Measurements from ENCODE around the gene AGFG2.

The AGFG2 gene

DNA sequence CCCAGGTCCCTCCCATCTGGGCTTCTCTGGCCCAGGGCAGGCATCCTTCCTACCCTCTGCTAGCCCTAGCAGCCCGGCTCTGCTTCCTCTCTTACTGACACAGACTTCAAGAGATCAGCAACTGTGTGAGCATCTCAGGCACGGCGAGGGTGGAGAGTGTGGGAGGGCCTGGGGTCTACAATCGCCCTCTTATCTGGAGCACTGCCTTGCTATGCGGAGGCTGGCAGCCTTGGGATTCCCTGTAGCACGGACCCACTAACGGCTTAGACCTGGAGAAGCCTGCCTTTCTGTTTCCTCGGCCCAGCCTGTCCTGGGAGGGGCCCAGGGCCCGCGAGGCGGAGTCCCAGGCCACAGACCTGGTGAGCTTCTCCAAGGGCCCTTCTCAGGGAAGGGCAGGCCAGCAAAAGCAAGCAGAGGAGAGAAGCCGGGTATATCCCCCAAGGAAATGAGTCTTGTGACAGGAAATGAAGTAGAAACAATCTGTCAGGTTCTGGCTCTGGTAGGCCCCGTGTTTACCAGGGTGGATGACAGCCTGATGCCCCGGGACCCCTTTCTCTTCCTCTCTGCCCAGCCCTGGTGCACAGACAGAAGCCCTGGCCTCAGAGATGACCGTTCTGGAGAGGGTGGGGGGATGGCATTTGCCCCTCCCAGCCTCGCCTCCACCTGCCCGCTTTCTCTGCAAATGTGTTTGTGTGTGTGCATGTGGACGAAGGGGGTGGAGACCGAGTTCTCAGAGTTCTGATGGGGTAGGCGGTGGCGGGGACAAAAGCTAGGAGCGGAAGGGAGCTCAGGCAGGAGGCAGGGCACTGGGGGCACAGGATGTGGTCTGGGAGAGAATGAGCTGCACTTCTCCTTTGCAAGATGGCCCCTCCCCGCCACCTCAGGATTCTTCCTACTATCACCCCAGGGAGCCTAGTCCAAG, 44.4 kb downstream of the AGFG2 start:
- Histone ChIP-seq H3K36me3 (ENCODE audit: control insufficient read depth in 2 of 2, insufficient read depth in 1 of 2, low read length in 2 of 2) (peaks cover 6 to 34% of the 10 kb centered on the region in 2 experiments; a peak in 2 of 3 replicates), H3K4me1 (ENCODE audit: control insufficient read depth, insufficient read depth, low read length) (peaks cover 12% of the 10 kb centered on the region), H3K27ac (ENCODE audit: extremely low read depth, low read depth, low read length) (no peak overlapping the region), H3K9me3 (ENCODE audit: control insufficient read depth, insufficient read depth, low read depth, low read length) (no peaks in the 10 kb centered on the region), H3K4me3 (ENCODE audit: low read depth, low read length) (no peak overlapping the region)
- peak; percentile 8; the same call in 1 of the 2 replicates for TF ChIP-seq ZIC2 (tag by site-specific recombination; IDR thresholded peaks at IDR 0.05)
- peak; percentile 28; the same call in 1 of the 2 replicates for TF ChIP-seq ZFHX2 (tag by site-specific recombination; conservative IDR thresholded peaks at IDR 0.05)
- TF ChIP-seq OSR2 (tag by site-specific recombination; IDR thresholded peaks at IDR 0.05): no peak
- TF ChIP-seq ZNF221 (tag by site-specific recombination; IDR thresholded peaks at IDR 0.05; ENCODE audit: borderline replicate concordance): no peak
- TF ChIP-seq SP2 (tag by site-specific recombination; IDR thresholded peaks at IDR 0.05): peak; percentile 5; the same call in 1 of the 2 replicates
- ChIA-PET CTCF (interaction anchor here (0.8 to 4.2 kb wide), 2 partner anchors 108 to 133 kb away, joined by 3 to 25 read pairs; no protein-coding TSS in a partner anchor), POLR2A (interaction anchor here (2.3 to 3.7 kb wide), 3 partner anchors 14 to 34 kb away, joined by 6 to 91 read pairs (median 41); partner anchors contain the start of gene MOSPD3)

DNA sequence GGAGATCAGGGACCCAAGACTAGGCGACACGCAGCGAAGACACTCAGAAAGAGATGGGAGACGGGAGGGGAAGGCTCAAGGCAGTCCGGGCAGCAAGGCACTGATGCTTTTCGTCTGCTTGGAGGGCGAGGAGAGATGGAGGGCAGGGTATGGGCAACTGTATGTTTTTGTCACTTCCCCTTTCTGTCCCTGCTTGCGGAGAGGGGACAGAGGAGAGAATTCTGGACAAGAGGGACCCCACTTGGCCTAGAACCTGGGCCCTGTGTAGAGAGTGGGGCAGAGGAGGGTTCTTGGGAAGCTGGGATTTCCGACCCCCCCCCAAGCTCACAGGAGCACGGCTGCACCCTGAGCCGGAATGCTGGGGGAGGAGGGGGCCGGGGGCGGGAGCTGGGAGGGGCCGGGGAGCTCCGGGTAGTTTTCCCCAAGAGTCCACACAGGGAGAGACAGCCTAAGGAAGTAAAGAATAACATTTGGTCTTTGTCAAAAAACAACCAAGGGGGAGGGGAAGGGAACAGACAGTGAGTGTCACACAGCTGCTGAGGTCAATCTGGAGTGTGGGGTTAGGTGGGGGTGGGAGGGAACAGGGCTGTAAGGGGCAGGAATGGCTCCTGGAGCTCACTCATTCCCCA, 45.2 kb downstream of the AGFG2 start:
- ChIA-PET POLR2A (interaction anchor here (0.6 to 3.7 kb wide), 16 partner anchors 11 to 155 kb away, joined by 3 to 91 read pairs (median 16); partner anchors contain the start of genes GNB2, MEPCE, MOSPD3 and PCOLCE), CTCF (interaction anchor here (1.1 to 4.2 kb wide), 5 partner anchors 19 to 107 kb away, joined by 4 to 25 read pairs (median 12); no protein-coding TSS in a partner anchor)
- peaks cover 6 to 31% of the 10 kb centered on the region in 2 experiments; a peak in 2 of 3 replicates for H3K36me3 ChIP-seq (ENCODE audit: control insufficient read depth in 2 of 2, insufficient read depth in 1 of 2, low read length in 2 of 2)
- H3K4me3 ChIP-seq (ENCODE audit: low read depth, low read length): no peak overlapping the region
- H3K9me3 ChIP-seq (ENCODE audit: control insufficient read depth, insufficient read depth, low read depth, low read length): no peaks in the 10 kb centered on the region
- no peak overlapping the region for H3K27ac ChIP-seq (ENCODE audit: extremely low read depth, low read depth, low read length)
- H3K4me1 ChIP-seq (ENCODE audit: control insufficient read depth, insufficient read depth, low read length): peaks cover 12% of the 10 kb centered on the region
- no peak for TF ChIP-seq ZNF311 (tag by site-specific recombination; IDR thresholded peaks at IDR 0.05; ENCODE audit: borderline replicate concordance)
- TF ChIP-seq YY2 (tag by site-specific recombination; IDR thresholded peaks at IDR 0.05): no peak
- no peak for TF ChIP-seq ZNF600 (tag by site-specific recombination; IDR thresholded peaks at IDR 0.05)
- TF ChIP-seq, protein P1, sequence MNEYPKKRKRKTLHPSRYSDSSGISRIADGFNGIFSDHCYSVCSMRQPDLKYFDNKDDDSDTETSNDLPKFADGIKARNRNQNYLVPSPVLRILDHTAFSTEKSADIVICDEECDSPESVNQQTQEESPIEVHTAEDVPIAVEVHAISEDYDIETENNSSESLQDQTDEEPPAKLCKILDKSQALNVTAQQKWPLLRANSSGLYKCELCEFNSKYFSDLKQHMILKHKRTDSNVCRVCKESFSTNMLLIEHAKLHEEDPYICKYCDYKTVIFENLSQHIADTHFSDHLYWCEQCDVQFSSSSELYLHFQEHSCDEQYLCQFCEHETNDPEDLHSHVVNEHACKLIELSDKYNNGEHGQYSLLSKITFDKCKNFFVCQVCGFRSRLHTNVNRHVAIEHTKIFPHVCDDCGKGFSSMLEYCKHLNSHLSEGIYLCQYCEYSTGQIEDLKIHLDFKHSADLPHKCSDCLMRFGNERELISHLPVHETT (tag by site-specific recombination; IDR thresholded peaks at IDR 0.05): no peak

DNA sequence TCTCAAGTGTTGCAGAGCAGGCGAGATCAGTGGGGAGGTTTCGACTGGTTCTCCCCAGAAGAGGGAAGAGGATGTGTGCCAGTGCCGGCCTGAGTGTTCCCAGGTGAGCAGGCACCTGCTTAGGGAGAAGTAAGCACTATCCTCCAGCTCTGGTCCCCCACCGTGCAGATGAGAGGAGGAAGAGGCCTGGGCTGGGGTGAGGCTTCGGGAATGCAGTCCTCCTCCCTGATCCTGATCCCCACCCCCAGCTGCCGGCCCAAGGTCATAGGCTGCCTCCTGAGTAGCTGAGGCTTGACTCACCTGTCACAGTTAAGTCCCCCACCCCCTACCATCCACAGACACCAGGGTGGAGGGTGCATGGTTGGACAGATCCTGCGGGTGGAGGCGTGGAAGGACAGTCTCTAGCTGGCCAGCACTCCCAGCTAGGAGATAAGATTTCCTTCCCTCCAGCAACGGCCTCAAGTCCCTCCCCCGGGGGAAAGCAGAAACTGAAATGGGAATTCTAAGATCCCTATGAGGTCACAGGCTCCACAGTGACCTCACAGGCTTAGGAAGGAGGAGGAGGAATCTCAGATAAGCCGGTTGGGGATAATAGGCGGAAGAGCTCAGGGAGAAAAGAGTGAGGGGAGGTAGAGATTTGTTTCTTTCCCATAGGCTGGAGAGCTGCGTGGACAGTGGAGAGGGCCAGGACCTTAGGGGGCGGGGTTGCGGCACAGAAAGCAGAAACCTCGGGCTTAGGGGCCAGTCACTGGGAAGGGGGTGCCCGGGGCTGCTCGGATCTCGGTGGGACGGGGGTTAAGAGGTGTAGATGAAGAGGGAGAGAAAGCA, 45.9 kb downstream of the AGFG2 start:
- POLR2A ChIA-PET: interaction anchor here (0.6 to 3.7 kb wide), 28 partner anchors 9 to 204 kb away, joined by 3 to 91 read pairs (median 10); partner anchors contain the start of genes GIGYF1, GNB2, MEPCE and MOSPD3
- H3K4me1 ChIP-seq (ENCODE audit: control insufficient read depth, insufficient read depth, low read length): peaks cover 12% of the 10 kb centered on the region
- no peak overlapping the region; the same call in 1 of the 2 replicates for H3K27ac ChIP-seq (ENCODE audit: extremely low read depth, low read depth, low read length)
- H3K9me3 ChIP-seq (ENCODE audit: control insufficient read depth, insufficient read depth, low read depth, low read length): no peaks in the 10 kb centered on the region
- CTCF ChIA-PET: interaction anchor here (1.0 to 4.2 kb wide), 10 partner anchors 9 to 268 kb away, joined by 3 to 25 read pairs (median 6); partner anchors contain the start of gene SLC12A9
- peak overlapping the region; percentile 90 for H3K4me3 ChIP-seq (ENCODE audit: low read depth, low read length)
- H3K36me3 ChIP-seq (ENCODE audit: control insufficient read depth in 2 of 2, insufficient read depth in 1 of 2, low read length in 2 of 2): peaks cover 6 to 27% of the 10 kb centered on the region in 2 experiments; a peak in 2 of 3 replicates
- no peak for TF ChIP-seq OSR2 (tag by site-specific recombination; IDR thresholded peaks at IDR 0.05)
- TF ChIP-seq, protein P2, sequence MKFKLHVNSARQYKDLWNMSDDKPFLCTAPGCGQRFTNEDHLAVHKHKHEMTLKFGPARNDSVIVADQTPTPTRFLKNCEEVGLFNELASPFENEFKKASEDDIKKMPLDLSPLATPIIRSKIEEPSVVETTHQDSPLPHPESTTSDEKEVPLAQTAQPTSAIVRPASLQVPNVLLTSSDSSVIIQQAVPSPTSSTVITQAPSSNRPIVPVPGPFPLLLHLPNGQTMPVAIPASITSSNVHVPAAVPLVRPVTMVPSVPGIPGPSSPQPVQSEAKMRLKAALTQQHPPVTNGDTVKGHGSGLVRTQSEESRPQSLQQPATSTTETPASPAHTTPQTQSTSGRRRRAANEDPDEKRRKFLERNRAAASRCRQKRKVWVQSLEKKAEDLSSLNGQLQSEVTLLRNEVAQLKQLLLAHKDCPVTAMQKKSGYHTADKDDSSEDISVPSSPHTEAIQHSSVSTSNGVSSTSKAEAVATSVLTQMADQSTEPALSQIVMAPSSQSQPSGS (tag by site-specific recombination; IDR thresholded peaks at IDR 0.05; ENCODE audit: low read depth): peak; percentile 84
- TF ChIP-seq, protein P3, sequence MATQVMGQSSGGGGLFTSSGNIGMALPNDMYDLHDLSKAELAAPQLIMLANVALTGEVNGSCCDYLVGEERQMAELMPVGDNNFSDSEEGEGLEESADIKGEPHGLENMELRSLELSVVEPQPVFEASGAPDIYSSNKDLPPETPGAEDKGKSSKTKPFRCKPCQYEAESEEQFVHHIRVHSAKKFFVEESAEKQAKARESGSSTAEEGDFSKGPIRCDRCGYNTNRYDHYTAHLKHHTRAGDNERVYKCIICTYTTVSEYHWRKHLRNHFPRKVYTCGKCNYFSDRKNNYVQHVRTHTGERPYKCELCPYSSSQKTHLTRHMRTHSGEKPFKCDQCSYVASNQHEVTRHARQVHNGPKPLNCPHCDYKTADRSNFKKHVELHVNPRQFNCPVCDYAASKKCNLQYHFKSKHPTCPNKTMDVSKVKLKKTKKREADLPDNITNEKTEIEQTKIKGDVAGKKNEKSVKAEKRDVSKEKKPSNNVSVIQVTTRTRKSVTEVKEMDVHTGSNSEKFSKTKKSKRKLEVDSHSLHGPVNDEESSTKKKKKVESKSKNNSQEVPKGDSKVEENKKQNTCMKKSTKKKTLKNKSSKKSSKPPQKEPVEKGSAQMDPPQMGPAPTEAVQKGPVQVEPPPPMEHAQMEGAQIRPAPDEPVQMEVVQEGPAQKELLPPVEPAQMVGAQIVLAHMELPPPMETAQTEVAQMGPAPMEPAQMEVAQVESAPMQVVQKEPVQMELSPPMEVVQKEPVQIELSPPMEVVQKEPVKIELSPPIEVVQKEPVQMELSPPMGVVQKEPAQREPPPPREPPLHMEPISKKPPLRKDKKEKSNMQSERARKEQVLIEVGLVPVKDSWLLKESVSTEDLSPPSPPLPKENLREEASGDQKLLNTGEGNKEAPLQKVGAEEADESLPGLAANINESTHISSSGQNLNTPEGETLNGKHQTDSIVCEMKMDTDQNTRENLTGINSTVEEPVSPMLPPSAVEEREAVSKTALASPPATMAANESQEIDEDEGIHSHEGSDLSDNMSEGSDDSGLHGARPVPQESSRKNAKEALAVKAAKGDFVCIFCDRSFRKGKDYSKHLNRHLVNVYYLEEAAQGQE (tag by site-specific recombination; IDR thresholded peaks at IDR 0.05): peak; percentile 64
- TF ChIP-seq ZFP69B (tag by site-specific recombination; IDR thresholded peaks at IDR 0.05): no peak
- peak; percentile 56 for TF ChIP-seq GLIS2 (tag by site-specific recombination; IDR thresholded peaks at IDR 0.05)
- TF ChIP-seq, protein P4, sequence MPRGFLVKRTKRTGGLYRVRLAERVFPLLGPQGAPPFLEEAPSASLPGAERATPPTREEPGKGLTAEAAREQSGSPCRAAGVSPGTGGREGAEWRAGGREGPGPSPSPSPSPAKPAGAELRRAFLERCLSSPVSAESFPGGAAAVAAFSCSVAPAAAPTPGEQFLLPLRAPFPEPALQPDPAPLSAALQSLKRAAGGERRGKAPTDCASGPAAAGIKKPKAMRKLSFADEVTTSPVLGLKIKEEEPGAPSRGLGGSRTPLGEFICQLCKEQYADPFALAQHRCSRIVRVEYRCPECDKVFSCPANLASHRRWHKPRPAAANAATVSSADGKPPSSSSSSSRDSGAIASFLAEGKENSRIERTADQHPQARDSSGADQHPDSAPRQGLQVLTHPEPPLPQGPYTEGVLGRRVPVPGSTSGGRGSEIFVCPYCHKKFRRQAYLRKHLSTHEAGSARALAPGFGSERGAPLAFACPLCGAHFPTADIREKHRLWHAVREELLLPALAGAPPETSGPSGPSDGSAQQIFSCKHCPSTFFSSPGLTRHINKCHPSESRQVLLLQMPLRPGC (tag by site-specific recombination; IDR thresholded peaks at IDR 0.05): no peak
- TF ChIP-seq, protein P5, sequence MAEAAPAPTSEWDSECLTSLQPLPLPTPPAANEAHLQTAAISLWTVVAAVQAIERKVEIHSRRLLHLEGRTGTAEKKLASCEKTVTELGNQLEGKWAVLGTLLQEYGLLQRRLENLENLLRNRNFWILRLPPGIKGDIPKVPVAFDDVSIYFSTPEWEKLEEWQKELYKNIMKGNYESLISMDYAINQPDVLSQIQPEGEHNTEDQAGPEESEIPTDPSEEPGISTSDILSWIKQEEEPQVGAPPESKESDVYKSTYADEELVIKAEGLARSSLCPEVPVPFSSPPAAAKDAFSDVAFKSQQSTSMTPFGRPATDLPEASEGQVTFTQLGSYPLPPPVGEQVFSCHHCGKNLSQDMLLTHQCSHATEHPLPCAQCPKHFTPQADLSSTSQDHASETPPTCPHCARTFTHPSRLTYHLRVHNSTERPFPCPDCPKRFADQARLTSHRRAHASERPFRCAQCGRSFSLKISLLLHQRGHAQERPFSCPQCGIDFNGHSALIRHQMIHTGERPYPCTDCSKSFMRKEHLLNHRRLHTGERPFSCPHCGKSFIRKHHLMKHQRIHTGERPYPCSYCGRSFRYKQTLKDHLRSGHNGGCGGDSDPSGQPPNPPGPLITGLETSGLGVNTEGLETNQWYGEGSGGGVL (tag by site-specific recombination; IDR thresholded peaks at IDR 0.05): peak; percentile 65; the same call in 1 of the 2 replicates
